ENCODE data around the gene KHSRP.

Gene KHSRP, protein sequence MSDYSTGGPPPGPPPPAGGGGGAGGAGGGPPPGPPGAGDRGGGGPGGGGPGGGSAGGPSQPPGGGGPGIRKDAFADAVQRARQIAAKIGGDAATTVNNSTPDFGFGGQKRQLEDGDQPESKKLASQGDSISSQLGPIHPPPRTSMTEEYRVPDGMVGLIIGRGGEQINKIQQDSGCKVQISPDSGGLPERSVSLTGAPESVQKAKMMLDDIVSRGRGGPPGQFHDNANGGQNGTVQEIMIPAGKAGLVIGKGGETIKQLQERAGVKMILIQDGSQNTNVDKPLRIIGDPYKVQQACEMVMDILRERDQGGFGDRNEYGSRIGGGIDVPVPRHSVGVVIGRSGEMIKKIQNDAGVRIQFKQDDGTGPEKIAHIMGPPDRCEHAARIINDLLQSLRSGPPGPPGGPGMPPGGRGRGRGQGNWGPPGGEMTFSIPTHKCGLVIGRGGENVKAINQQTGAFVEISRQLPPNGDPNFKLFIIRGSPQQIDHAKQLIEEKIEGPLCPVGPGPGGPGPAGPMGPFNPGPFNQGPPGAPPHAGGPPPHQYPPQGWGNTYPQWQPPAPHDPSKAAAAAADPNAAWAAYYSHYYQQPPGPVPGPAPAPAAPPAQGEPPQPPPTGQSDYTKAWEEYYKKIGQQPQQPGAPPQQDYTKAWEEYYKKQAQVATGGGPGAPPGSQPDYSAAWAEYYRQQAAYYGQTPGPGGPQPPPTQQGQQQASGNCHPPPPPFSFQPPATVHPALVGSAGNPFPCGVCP

DNA sequence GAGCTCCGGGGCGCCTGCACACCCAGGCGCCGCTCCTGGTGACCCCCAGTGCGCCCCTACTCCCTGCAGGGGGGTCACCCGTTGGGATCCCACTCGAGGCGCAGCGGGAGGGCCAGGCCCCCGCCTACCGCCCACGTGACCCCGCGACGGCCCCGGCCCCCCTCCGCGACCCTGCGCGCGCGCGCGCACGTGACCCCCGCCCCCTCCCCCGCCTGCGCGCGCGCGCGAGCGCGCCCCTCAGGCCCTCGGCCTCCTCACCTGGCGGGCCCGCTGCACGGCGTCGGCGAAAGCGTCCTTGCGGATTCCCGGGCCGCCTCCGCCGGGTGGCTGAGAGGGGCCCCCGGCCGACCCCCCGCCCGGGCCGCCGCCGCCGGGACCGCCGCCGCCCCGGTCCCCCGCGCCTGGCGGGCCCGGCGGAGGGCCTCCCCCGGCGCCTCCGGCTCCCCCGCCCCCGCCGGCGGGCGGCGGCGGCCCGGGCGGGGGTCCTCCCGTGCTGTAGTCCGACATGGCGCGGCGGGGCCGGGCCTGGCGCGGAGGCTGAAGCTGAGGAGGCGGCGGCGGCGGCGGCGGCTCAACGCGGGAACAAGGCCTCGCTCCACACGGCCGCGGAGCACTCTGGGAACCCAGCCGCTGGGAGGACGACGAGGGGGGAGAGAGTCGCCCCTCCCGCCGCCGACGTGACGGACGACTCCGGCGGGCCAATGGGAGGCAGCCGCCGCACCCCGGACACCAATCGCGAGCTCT is at the start of gene KHSRP:
TSS of gene KHSRP (minus strand) at position 617 of the 744 bp plus-strand sequence. CDS start at position 507, 110 bp downstream.
- TF ChIP-seq POLR2A (IDR thresholded peaks at IDR 0.05; ENCODE audit: low read length), result peak; percentile 65
- TF ChIP-seq GATA1 (IDR thresholded peaks at IDR 0.05; ENCODE audit: low read depth, low read length), result no peak
- DNase-seq, result peak; percentile 59 to 63

DNA sequence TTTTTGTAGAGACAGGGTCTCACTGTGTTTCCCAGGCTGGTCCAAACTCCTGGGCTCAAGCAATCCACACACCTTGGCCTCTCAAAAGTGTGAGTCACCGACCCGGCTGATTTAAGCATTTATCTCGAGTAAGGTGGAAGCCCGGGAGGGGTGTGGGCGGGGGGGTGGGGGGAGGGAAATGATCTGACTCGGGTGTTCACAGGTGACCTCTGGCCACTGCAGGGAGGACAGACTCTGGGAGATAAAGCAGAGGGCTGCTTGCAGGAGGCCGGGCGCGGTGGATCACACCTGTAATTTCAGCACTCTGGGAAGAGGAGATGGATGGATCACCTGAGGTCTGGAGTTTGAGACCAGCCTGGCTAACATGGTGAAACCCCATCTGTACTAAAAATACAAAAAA is 49.0 kb upstream of the KHSRP start:
- no peak for DNase-seq
- TF ChIP-seq GATA1 (IDR thresholded peaks at IDR 0.05; ENCODE audit: low read depth, low read length) (no peak), POLR2A (IDR thresholded peaks at IDR 0.05; ENCODE audit: low read length) (no peak)

DNA sequence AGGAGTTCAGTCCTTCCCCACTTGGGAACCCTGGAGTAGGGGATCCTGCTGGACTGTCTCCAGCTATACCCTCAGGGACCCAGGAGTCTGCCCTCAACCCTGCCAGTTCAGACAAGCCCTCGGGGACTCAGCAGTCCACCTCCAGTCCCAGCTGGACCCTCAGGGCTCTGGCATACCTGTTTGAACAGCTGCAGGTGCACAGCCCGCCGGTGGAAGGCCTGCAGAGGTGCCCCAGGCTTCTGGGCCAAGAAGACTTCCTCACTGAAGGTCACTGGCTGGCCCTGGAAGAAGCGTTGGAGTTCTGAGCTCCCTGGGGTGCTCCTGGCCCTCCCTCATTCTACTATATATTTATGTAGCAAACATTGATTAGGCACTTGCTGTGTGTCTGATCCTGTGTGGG is 48.1 kb upstream of the KHSRP start:
- no peak for DNase-seq

DNA sequence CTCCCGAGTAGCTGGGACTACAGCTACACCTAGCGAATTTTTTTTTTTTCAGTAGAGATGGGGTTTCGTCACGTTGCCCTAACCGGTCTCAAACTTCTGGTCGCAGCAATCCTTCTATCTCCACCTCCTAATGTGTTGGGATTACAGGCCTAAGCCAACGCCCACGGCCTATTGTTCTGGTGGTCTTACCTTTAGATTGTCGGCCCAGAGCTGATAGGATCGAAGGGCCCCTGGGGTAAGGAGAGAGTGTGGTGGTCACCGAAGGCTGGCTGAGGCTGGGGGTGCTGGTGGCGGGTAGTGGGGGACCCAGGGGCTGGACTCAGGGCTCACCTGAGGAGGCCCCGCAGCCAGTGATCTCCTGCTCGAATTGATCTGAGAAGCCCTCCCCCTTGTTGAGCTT is 46.5 kb upstream of the KHSRP start:
- no peak for DNase-seq
- no peak for TF ChIP-seq POLR2A (IDR thresholded peaks at IDR 0.05; ENCODE audit: low read length)
- TF ChIP-seq GATA1 (IDR thresholded peaks at IDR 0.05; ENCODE audit: low read depth, low read length), result no peak

More for the DNA sequence above, 48.1 kb upstream of the KHSRP start:
- TF ChIP-seq GATA1 (IDR thresholded peaks at IDR 0.05; ENCODE audit: low read depth, low read length) (no peak), POLR2A (IDR thresholded peaks at IDR 0.05; ENCODE audit: low read length) (no peak)

DNA sequence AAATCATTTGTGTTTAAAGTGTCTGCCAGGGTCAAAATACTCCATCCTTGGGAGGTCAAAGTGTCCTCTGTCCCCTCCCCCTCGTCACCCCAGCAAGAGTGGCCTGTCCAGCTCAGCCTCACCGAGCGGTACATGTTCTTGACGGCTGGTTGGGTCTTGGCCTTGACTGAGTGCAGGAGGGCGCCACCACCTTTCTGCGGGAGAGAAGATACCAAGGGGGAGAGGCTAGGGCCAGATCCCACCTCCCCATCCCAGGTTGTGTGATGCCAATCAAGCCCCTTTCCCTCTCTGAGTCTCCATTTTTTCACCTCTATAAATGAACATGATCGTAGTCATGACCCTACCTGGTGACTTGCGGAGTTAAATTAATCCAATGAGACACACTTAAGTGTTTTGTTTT is 45.6 kb upstream of the KHSRP start:
- no peak for TF ChIP-seq POLR2A (IDR thresholded peaks at IDR 0.05; ENCODE audit: low read length)
- TF ChIP-seq GATA1 (IDR thresholded peaks at IDR 0.05; ENCODE audit: low read depth, low read length), result no peak
- DNase-seq, result no peak

DNA sequence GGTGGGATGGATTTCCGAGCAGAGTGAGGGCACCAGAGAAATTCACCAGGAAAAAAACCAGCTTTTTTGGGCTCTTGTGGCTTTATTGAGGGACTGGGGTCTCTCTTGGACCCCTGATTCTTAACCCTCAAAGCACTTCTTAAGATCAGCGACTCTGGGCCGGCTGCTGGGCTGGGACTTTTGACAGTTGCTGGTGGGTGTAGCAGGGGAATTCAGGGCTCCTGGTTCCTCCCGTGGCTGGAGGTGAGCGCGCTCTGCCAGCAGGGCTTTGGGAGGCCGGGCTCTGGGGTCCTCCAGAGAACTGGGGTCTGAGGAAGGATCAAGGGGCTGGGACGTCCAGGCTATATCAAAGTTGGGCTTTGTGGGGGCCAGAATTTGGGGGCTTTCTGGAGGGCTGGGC is 42.8 kb upstream of the KHSRP start:
- DNase-seq, result no peak
- no peak for TF ChIP-seq GATA1 (IDR thresholded peaks at IDR 0.05; ENCODE audit: low read depth, low read length)
- no peak for TF ChIP-seq POLR2A (IDR thresholded peaks at IDR 0.05; ENCODE audit: low read length)

DNA sequence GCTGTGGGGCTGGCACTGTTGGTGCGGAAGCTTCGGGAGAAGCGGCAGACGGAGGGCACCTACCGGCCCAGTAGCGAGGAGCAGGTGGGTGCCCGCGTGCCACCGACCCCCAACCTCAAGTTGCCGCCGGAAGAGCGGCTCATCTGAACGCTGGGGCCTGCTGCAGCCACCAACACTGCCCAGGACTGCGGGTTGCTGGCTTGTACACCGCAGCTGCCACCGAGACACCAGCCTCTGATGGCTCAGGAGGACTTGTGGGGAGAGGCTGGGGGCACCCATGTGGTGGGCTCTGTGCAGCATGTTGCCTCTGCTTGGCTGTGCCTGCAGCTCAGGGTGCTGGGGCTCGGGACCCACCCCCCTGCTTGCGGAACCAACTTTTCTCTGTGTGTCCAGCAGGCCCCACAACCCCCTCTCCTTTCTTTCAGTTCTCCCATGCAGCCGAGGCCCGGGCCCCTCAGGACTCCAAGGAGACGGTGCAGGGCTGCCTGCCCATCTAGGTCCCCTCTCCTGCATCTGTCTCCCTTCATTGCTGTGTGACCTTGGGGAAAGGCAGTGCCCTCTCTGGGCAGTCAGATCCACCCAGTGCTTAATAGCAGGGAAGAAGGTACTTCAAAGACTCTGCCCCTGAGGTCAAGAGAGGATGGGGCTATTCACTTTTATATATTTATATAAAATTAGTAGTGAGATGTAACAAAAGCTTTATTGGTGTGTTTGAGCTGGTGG is 42.1 kb upstream of the KHSRP start:
- DNase-seq, result no peak
- no peak for TF ChIP-seq POLR2A (IDR thresholded peaks at IDR 0.05; ENCODE audit: low read length)
- no peak for TF ChIP-seq GATA1 (IDR thresholded peaks at IDR 0.05; ENCODE audit: low read depth, low read length)

DNA sequence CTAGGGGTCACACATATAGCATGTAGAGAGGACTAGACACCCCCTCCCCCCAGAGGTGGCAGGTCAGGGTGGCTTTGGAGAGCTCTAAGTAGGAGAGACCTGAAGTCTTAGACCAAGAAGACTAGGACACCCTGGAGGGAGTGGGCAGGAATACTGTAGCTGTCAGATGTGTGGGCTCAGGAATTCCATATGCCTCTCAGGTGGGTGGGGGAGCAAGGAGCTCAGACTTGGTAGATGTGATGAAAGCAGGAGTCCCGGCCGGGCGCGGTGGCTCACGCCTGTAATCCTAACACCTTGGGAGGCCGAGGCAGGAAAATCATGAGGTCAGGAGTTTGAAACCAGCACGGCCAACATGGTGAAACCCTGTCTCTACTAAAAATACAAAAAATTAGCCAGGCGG is 41.1 kb upstream of the KHSRP start:
- no peak for DNase-seq
- no peak for TF ChIP-seq POLR2A (IDR thresholded peaks at IDR 0.05; ENCODE audit: low read length)
- no peak for TF ChIP-seq GATA1 (IDR thresholded peaks at IDR 0.05; ENCODE audit: low read depth, low read length)

DNA sequence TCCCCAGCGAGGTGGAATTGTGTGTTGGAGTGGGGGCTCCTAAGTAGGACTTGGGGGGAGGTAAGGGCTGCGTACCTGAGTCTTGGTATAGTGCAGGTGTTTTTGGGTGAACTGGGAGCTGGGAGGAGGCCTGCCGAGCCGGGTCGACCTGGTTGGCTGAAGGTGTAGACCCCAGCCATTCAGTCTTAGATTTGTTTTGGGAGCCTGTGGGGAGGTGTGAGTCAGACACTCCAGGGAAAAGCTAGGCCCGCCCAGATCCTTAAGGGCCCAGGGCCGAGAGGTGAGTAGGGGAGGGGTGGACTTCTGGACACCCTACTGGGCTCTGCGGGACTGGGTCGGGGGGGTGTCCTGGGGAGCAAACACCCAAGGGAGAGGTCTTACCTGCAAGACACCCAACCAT is 40.4 kb upstream of the KHSRP start:
- no peak for DNase-seq

DNA sequence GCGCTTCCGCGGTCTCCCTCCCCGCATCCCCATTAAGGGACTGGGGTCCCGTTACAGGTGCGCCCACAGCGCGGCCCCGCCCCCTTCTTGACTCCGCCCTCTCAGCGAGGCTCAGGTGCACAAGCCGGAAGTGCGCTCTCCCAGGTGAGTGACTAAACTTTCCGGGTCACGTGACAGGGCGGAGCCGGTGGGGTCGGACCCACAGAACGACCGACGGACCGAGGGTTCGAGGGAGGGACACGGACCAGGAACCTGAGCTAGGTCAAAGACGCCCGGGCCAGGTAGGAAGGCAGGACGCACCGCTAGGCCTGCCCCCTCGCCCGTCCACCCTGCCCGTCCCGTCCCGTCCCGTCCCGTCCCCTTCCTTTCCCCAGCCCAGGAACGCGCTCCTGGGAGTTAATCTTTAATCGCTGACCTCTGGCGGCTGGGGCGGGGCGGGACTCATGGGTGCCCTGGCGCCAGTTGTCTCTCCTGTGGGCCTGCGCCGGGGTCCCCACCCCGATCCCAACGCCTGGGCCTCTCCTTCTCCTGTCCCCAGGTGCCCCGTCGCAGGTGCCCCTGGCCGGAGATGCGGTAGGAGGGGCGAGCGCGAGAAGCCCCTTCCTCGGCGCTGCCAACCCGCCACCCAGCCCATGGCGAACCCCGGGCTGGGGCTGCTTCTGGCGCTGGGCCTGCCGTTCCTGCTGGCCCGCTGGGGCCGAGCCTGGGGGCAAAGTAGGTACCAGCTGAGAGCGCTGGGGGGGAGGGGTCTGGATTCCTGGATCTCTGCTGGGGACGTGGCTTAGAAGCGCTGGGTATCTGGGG is 39.7 kb upstream of the KHSRP start, which contains the start of gene CRB3:
TSS of gene CRB3 (plus strand) at position 202 of the 804 bp plus-strand sequence. CDS start at position 633, 431 bp downstream.
- TF ChIP-seq GATA1 (IDR thresholded peaks at IDR 0.05; ENCODE audit: low read depth, low read length), result no peak
- no peak for TF ChIP-seq POLR2A (IDR thresholded peaks at IDR 0.05; ENCODE audit: low read length)
- no peak for DNase-seq

More for the DNA sequence above, 40.4 kb upstream of the KHSRP start:
- TF ChIP-seq GATA1 (IDR thresholded peaks at IDR 0.05; ENCODE audit: low read depth, low read length) (no peak), POLR2A (IDR thresholded peaks at IDR 0.05; ENCODE audit: low read length) (no peak)

DNA sequence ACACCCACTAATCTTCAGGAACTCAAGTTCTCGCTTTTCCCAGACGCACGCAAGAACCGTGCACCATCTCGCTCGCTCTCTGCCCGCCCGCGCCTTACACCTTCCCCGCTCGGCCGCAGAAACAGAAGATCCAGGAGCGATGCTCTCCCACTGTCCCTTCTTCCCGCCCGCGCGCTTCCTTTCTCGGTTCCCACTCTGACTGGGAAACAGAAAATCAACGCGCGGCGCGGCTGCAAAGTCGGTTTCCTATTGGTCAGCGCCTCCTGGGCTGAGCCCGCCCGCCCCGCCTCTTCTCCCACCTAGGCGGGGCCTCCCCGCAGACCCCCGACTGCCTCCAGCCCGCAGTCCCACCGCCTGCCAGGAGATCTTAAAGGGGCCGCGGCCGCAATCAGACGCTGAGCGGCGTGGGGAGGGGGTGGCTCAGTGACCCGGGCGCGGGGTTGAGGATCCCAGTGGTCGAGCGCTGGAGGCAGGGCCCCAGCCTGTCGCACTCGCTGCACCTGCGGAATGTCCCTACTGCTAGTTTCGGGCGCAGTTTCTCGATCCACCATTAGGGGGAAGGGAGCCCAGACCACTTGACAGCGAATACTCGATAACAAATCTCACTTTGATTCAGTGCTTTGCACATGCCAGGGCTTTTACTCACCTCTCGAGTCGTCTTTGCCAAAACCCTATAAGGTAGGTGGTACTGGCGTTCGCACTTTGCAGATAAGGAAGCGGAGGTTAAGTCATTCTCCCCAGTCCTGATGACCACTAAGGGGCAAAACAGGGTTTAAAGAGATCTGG is 35.7 kb upstream of the KHSRP start:
- DNase-seq, result peak; percentile 94 to 95
- no peak for TF ChIP-seq POLR2A (IDR thresholded peaks at IDR 0.05; ENCODE audit: low read length)
- TF ChIP-seq GATA1 (IDR thresholded peaks at IDR 0.05; ENCODE audit: low read depth, low read length), result no peak

Data from erythroblast (primary cell).